Heart right ventricle (tissue), 16 donors: Measurements from ENCODE around the gene TMEM167B. TPM values are rescaled to one million over a fixed set of nuclear protein-coding genes. Genes with fewer than 3 reads are reported as not detected.

Experiments used
- ATAC-seq, 8 donors: fragments of 200-7000 bp; cut with Tn5 transposase; one replicate each; pipeline ENCODE4 v1.9.1; 2020; ENCODE audit warnings: mild to moderate bottlenecking in 8 of 8, moderate library complexity in 8 of 8, moderate number of reproducible peaks in 1 of 8
- DNase-seq, 2 donors: peaks; one replicate each; pipeline ENCODE4 v3.0.0-alpha.2; 2020
- H3K27ac ChIP-seq, 10 donors: fragments of 200-600 bp; sonication (generic) in 2 of 10; one replicate each; pipeline versions ENCODE4 v1.5.0 to v1.8.0; 2020 to 2022; ENCODE audit warnings: mild to moderate bottlenecking in 3 of 10
- H3K27me3 ChIP-seq, 7 donors: fragments of 200-600 bp; one replicate each; pipeline ENCODE4 v1.8.0; 2021 to 2022; ENCODE audit warnings: mild to moderate bottlenecking in 2 of 7
- H3K36me3 ChIP-seq, 9 donors: fragments of 200-600 bp; sonication (generic) in 1 of 9; one replicate each; pipeline versions ENCODE4 v1.5.0 to v1.8.0; 2020 to 2022; ENCODE audit warnings: mild to moderate bottlenecking in 2 of 9
- H3K4me1 ChIP-seq, 9 donors: fragments of 200-600 bp; sonication (generic) in 1 of 9; one replicate each; pipeline versions ENCODE4 v1.5.0 to v1.8.0; 2020 to 2022; ENCODE audit warnings: mild to moderate bottlenecking in 4 of 9
- H3K4me3 ChIP-seq, 10 donors: fragments of 200-600 bp; sonication (generic) in 2 of 10; one replicate each; pipeline versions ENCODE4 v1.5.0 to v1.8.0; 2020 to 2022; ENCODE audit warnings: mild to moderate bottlenecking in 7 of 10, moderate library complexity in 2 of 10
- H3K9me3 ChIP-seq, 11 donors: fragments of 200-600 bp in 10 of 11; sonication (generic) in 2 of 11; one replicate each; pipeline versions ENCODE4 v1.5.0 to v1.8.0; 2013 to 2022; ENCODE audit warnings: mild to moderate bottlenecking in 2 of 11, control low read depth in 1 of 11, moderate library complexity in 1 of 11
- CTCF ChIP-seq, 9 donors: fragments of 200-600 bp; sonication (generic) in 2 of 9; IDR thresholded peaks; one replicate each; pipeline versions ENCODE4 v1.5.0 to v1.8.0; 2021 to 2022; ENCODE audit warnings: antibody characterized with exemption in 9 of 9, mild to moderate bottlenecking in 5 of 9, moderate library complexity in 1 of 9
- WGBS, 2 donors: extraction: QIAGEN DNeasy Blood & Tissue Kit; methylation state at CpG; one replicate each; pipeline ENCODE4 v1.1.7; 2013; ENCODE audit warnings: inconsistent platforms in 1 of 2; 5-methylcytosine and 5-hydroxymethylcytosine counted together
- intact Hi-C, 10 donors: fragments of 100-400 bp; cut with DNase I; formaldehyde crosslinking; loops; one replicate each; pipeline versions ENCODE4 v1.11.1 to v1.14.2; 2022
- polyA plus RNA-seq, 2 donors: library from polyadenylated mRNA; stranded (reverse); fragments of 200-250 nt; gene quantifications; one replicate each; pipeline ENCODE4 v1.2.3, GENCODE V29; 2013
- total RNA-seq, 10 donors: library from RNA; stranded (reverse); fragmentation: NEBNext Ultra II Directional in 3 of 10; extraction: Animal tissue kit (Norgen Biotek cat#: 25700) in 3 of 10; gene quantifications; one replicate each; pipeline versions ENCODE4 v1.2.1 to v1.2.4, GENCODE V29; 2021 to 2023
- donor health status: Arrhythmogenic right ventricular cardiomyopathy.
- donor health status: ischemic (EF 13 %, LVEDD 7.1; RV severe dilation, severe dysfunction).
- donor health status: healthy with polysubstance abuse.
- donor health status: DM: no; HTN: yes; CAD: no.
- donor health status: DM: no; HTN: no; CAD: no.
- donor health status: ischemic (EF 25% LVEDD 6.9; RV normal size, moderate dysfunction).
- donor health status: ischemic (EF 25% LVEDD 5.7; RV mildly dilated, moderate dysfunction).
- donor health status: healthy.
- donor health status: DM: yes; HTN: yes; CAD: no.
- donor health status: Ischemic cardiomyopathy.
- donor health status: ischemic (EF 35%, LVEDD 5.7; RV mildly dilated, moderate dysfunction).
- donor health status: nonischemic (EF 11% LVEDD 7.7; RV severe dilation, severe dysfunction).
- donor health status: DM: yes; HTN: yes; CAD: no.
- donor health status: PGD.
- donor health status: ischemic (EF 29% LVEDD 5.4; RV normal size, mild dysfunction).
- donor health status: nonischemic (EF 23%, LVEDD 6.1; RV moderate dilation, normal function).

TMEM167B gene
- total and polyA plus RNA-seq, 12 donors: 12.0 to 52.9 (median 40.5) TPM

GRCh38 chr1:109131059-109131458 is 40.5 kb downstream of the TMEM167B start:
- ATAC-seq: no peak
- H3K27ac ChIP-seq: no peak overlapping the region
- H3K4me1 ChIP-seq: peaks cover 0 to 18% (median 13%) of the 10 kb centered on the region in 9 donors
- intact Hi-C loops: no loop called here
- no peak for TF ChIP-seq CTCF (IDR thresholded peaks at IDR 0.05)
- WGBS, 2 donors: 77 to 96% methylated on average over 2 of the region's 2 CpGs
- no peaks in the 10 kb centered on the region for H3K27me3 ChIP-seq
- H3K9me3 ChIP-seq: no peaks in the 10 kb centered on the region
- no peak for DNase-seq
- H3K36me3 ChIP-seq: no peaks in the 10 kb centered on the region
- no peak overlapping the region for H3K4me3 ChIP-seq

GRCh38 chr1:109131800-109132199 is 41.2 kb downstream of the TMEM167B start:
- Histone ChIP-seq H3K4me1 (peaks cover 0 to 18% (median 13%) of the 10 kb centered on the region in 9 donors), H3K27ac (no peak overlapping the region)
- no peak for DNase-seq

GRCh38 chr1:109133002-109133706 is 42.6 kb downstream of the TMEM167B start:
- TF ChIP-seq CTCF (IDR thresholded peaks at IDR 0.05): no peak
- Histone ChIP-seq H3K36me3 (no peaks in the 10 kb centered on the region), H3K4me1 (peaks cover 0 to 18% (median 13%) of the 10 kb centered on the region in 9 donors), H3K9me3 (no peaks in the 10 kb centered on the region), H3K4me3 (no peak overlapping the region), H3K27ac (peak overlapping the region in 1 of 10 donors; percentile 13), H3K27me3 (no peaks in the 10 kb centered on the region)
- 72 to 76% methylated on average over 4 of the region's 4 CpGs for WGBS, 2 donors
- intact Hi-C loops: no loop called here
- ATAC-seq: no peak
- no peak for DNase-seq

More at GRCh38 chr1:109131800-109132199, 41.2 kb downstream of the TMEM167B start:
- no peak for TF ChIP-seq CTCF (IDR thresholded peaks at IDR 0.05)
- intact Hi-C loops: no loop called here
- H3K4me3 ChIP-seq: no peak overlapping the region
- no peaks in the 10 kb centered on the region for H3K36me3 ChIP-seq
- no peaks in the 10 kb centered on the region for H3K9me3 ChIP-seq
- no peaks in the 10 kb centered on the region for H3K27me3 ChIP-seq
- ATAC-seq: no peak

- Histone ChIP-seq H3K4me1 (peaks cover 0 to 18% (median 13%) of the 10 kb centered on the region in 9 donors), H3K36me3 (no peaks in the 10 kb centered on the region), H3K27ac (peak overlapping the region in 2 of 10 donors; percentile 13 to 40), H3K4me3 (no peak overlapping the region), H3K27me3 (no peaks in the 10 kb centered on the region), H3K9me3 (no peaks in the 10 kb centered on the region)
- intact Hi-C loops: no loop called here
- DNase-seq (peak in 1 of 2 donors; percentile 60), ATAC-seq (peak; percentile 74 to 97 (median 84))
- TF ChIP-seq CTCF (IDR thresholded peaks at IDR 0.05): no peak
- WGBS, 2 donors: 30 to 36% methylated on average over 2 of the region's 2 CpGs
Measured at GRCh38 chr1:109133815-109134214, 43.3 kb downstream of the TMEM167B start.
